ENCODE results near the gene FGF1. TPM values are rescaled to one million over a fixed set of nuclear protein-coding genes. Genes with fewer than 3 reads are reported as not detected.

Gene FGF1
- total and polyA plus RNA-seq, 2 donors = 0.99 to 1.6 TPM

DNA sequence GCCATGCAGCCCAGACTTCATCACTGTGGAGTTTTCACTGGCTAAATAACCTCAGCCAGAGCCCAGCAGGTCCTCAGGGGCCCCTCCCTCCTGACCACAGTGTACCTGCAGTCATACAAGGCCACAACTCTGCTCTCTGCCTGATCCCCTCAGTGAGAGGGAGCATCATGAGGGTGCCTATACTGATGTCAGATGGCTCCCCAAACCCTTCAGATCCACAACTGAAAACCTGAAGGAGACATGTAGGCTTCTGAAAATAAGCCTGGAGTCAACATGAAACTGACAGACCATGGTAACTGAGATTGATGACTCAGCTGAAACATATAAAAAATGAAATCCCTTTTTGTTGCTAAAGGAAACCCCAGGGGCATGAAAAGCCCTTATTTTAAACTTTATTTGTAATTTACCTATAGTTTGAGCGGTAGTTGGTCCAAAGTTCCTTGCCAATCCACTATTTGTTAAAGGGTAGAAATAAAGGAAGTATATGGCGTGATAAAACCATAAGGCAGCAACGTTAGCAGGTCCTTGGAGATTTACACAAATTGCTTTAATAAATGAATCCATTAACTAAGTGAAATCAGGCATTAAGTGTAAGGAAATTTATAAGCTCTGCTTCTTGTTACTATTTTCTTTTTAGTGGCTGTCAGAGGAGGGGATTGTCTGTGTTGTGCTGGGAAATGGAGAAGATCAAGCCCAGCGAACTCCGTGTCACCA is 68.3 kb downstream of the FGF1 start:
- peaks cover 0 to 3% of the 10 kb centered on the region in 2 donors for H3K9me3 ChIP-seq (ENCODE audit: control insufficient read depth in 2 of 2, insufficient read depth in 1 of 2, low read length in 1 of 2)
- peaks cover 0 to 2% of the 10 kb centered on the region in 2 donors for H3K27me3 ChIP-seq (ENCODE audit: control insufficient read depth in 2 of 2, insufficient read depth in 1 of 2, low read length in 1 of 2)
- H3K27ac ChIP-seq (ENCODE audit: low read depth in 1 of 2, low read length in 1 of 2) = no peak overlapping the region
- no peak overlapping the region for H3K4me3 ChIP-seq (ENCODE audit: low read length in 2 of 2)
- DNase-seq (ENCODE audit: low read depth in 6 of 9, low spot score in 9 of 9) = no peak
- peaks cover 0 to 2% of the 10 kb centered on the region in 2 donors for H3K4me1 ChIP-seq (ENCODE audit: control insufficient read depth in 2 of 2, insufficient read depth in 2 of 2, low read length in 2 of 2)
- no peaks in the 10 kb centered on the region for H3K36me3 ChIP-seq (ENCODE audit: control insufficient read depth in 2 of 2, insufficient read depth in 2 of 2, low read length in 1 of 2)
- 92% methylated on average over 5 of the region's 5 CpGs for WGBS

DNA sequence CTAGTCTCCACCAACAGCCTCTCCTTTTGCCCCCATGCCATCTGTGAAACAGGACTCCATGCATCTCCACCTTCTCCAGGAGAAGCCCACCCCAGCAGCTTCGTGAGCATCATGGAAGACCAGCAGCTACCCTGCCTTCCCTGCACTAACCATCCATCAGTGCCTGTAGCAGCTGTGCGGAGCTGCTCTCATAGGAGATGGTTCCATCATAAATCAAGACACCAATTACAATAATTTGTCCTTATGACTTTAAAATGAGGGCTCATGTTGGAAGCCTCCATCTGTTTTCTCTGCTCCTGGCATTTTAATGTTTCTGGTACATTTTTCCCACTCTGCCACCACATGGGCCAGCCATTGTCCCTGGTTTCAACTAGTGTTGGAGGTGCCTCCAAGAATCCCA is 69.9 kb downstream of the FGF1 start:
- H3K27ac ChIP-seq (ENCODE audit: low read depth in 1 of 2, low read length in 1 of 2) = no peak overlapping the region

DNA sequence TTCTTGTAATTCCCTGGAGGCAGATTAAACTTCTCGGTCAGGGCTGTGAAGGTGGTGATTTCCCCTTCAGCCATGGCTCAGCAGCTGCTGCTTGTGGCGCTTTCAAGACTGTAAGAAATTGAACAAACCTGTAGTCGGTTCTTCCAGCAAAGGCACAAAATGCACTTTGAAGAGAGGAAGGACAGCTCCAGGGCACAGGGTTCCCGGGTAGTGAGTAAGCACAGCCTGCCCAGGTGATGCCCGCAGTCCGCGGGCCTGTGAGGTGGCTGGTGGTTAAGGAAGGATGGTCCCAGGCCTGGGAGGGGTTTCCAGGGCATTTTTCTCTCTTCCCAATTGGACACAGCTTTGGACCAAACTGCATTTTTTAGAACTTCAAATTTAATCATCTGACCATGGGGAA is 71.8 kb downstream of the FGF1 start:
- WGBS = 93% methylated on average over 7 of the region's 7 CpGs
- no peak overlapping the region for H3K4me3 ChIP-seq (ENCODE audit: low read length in 2 of 2)
- peaks cover 0 to 2% of the 10 kb centered on the region in 2 donors for H3K27me3 ChIP-seq (ENCODE audit: control insufficient read depth in 2 of 2, insufficient read depth in 1 of 2, low read length in 1 of 2)
- peaks cover 7 to 13% of the 10 kb centered on the region in 2 donors for H3K4me1 ChIP-seq (ENCODE audit: control insufficient read depth in 2 of 2, insufficient read depth in 2 of 2, low read length in 2 of 2)
- no peak for DNase-seq (ENCODE audit: low read depth in 6 of 9, low spot score in 9 of 9)
- H3K36me3 ChIP-seq (ENCODE audit: control insufficient read depth in 2 of 2, insufficient read depth in 2 of 2, low read length in 1 of 2) = no peaks in the 10 kb centered on the region
- no peaks in the 10 kb centered on the region for H3K9me3 ChIP-seq (ENCODE audit: control insufficient read depth in 2 of 2, insufficient read depth in 1 of 2, low read length in 1 of 2)
- no peak overlapping the region for H3K27ac ChIP-seq (ENCODE audit: low read depth in 1 of 2, low read length in 1 of 2)

More for the DNA sequence above, 69.9 kb downstream of the FGF1 start:
- no peak for DNase-seq (ENCODE audit: low read depth in 6 of 9, low spot score in 9 of 9)
- H3K27me3 ChIP-seq (ENCODE audit: control insufficient read depth in 2 of 2, insufficient read depth in 1 of 2, low read length in 1 of 2) = peaks cover 0 to 2% of the 10 kb centered on the region in 2 donors
- peaks cover 7 to 13% of the 10 kb centered on the region in 2 donors for H3K4me1 ChIP-seq (ENCODE audit: control insufficient read depth in 2 of 2, insufficient read depth in 2 of 2, low read length in 2 of 2)
- H3K9me3 ChIP-seq (ENCODE audit: control insufficient read depth in 2 of 2, insufficient read depth in 1 of 2, low read length in 1 of 2) = peaks cover 0 to 3% of the 10 kb centered on the region in 2 donors
- WGBS = 95% methylated on average over 2 of the region's 2 CpGs
- H3K4me3 ChIP-seq (ENCODE audit: low read length in 2 of 2) = no peak overlapping the region
- H3K36me3 ChIP-seq (ENCODE audit: control insufficient read depth in 2 of 2, insufficient read depth in 2 of 2, low read length in 1 of 2) = no peaks in the 10 kb centered on the region

GRCh38 chr5:142613271-142613671 is 72.6 kb downstream of the FGF1 start:
- no peaks in the 10 kb centered on the region for H3K36me3 ChIP-seq (ENCODE audit: control insufficient read depth in 2 of 2, insufficient read depth in 2 of 2, low read length in 1 of 2)
- DNase-seq (ENCODE audit: low read depth in 6 of 9, low spot score in 9 of 9) = no peak
- no peaks in the 10 kb centered on the region for H3K9me3 ChIP-seq (ENCODE audit: control insufficient read depth in 2 of 2, insufficient read depth in 1 of 2, low read length in 1 of 2)
- H3K27ac ChIP-seq (ENCODE audit: low read depth in 1 of 2, low read length in 1 of 2) = no peak overlapping the region
- no peak overlapping the region for H3K4me3 ChIP-seq (ENCODE audit: low read length in 2 of 2)
- 75% methylated on average over 9 of the region's 9 CpGs for whole genome bisulfite sequencing
- H3K4me1 ChIP-seq (ENCODE audit: control insufficient read depth in 2 of 2, insufficient read depth in 2 of 2, low read length in 2 of 2) = peaks cover 7 to 13% of the 10 kb centered on the region in 2 donors
- peaks cover 0 to 2% of the 10 kb centered on the region in 2 donors for H3K27me3 ChIP-seq (ENCODE audit: control insufficient read depth in 2 of 2, insufficient read depth in 1 of 2, low read length in 1 of 2)

- peaks cover 7 to 13% of the 10 kb centered on the region in 2 donors for H3K4me1 ChIP-seq (ENCODE audit: control insufficient read depth in 2 of 2, insufficient read depth in 2 of 2, low read length in 2 of 2)
- no peaks in the 10 kb centered on the region for H3K9me3 ChIP-seq (ENCODE audit: control insufficient read depth in 2 of 2, insufficient read depth in 1 of 2, low read length in 1 of 2)
- peak in 2 of 9 donors; percentile 10 to 55 for DNase-seq (ENCODE audit: low read depth in 6 of 9, low spot score in 9 of 9)
- no peak overlapping the region for H3K27ac ChIP-seq (ENCODE audit: low read depth in 1 of 2, low read length in 1 of 2)
- WGBS = 70% methylated on average over 8 of the region's 8 CpGs
- peaks cover 2% of the 10 kb centered on the region in 2 donors for H3K27me3 ChIP-seq (ENCODE audit: control insufficient read depth in 2 of 2, insufficient read depth in 1 of 2, low read length in 1 of 2)
- no peaks in the 10 kb centered on the region for H3K36me3 ChIP-seq (ENCODE audit: control insufficient read depth in 2 of 2, insufficient read depth in 2 of 2, low read length in 1 of 2)
- H3K4me3 ChIP-seq (ENCODE audit: low read length in 2 of 2) = no peak overlapping the region
These were observed 73.2 kb downstream of the FGF1 start for GRCh38 chr5:142612494-142613270.

DNA sequence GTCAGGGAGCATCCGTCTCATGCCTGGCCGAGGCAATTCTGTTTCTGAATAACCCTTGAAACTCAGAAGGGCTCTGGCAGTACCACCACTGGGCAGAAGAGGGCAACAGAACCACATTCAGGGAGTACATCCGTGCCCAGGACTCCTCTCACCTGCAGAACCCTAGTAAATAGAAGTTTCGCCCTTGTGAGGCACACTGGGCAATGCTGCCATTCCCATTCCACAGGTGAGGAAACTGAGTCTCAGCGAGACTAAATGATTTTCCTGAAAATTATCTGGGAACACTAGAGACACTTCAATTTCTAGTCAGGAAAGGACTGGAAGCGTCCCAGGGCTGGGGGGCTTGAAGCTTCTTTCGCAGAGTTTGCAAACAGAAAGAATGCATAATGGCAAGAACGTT is 74.7 kb downstream of the FGF1 start:
- no peak overlapping the region for H3K27ac ChIP-seq (ENCODE audit: low read depth in 1 of 2, low read length in 1 of 2)
- DNase-seq (ENCODE audit: low read depth in 6 of 9, low spot score in 9 of 9) = peak in 7 of 9 donors; percentile 30 to 68 (median 53)
- no peak overlapping the region for H3K4me3 ChIP-seq (ENCODE audit: low read length in 2 of 2)
- H3K9me3 ChIP-seq (ENCODE audit: control insufficient read depth in 2 of 2, insufficient read depth in 1 of 2, low read length in 1 of 2) = no peaks in the 10 kb centered on the region
- no peaks in the 10 kb centered on the region for H3K36me3 ChIP-seq (ENCODE audit: control insufficient read depth in 2 of 2, insufficient read depth in 2 of 2, low read length in 1 of 2)
- peaks cover 2% of the 10 kb centered on the region in 2 donors for H3K27me3 ChIP-seq (ENCODE audit: control insufficient read depth in 2 of 2, insufficient read depth in 1 of 2, low read length in 1 of 2)
- peaks cover 7 to 11% of the 10 kb centered on the region in 2 donors for H3K4me1 ChIP-seq (ENCODE audit: control insufficient read depth in 2 of 2, insufficient read depth in 2 of 2, low read length in 2 of 2)
- 45% methylated on average over 8 of the region's 8 CpGs for WGBS

- Histone ChIP-seq H3K4me3 (ENCODE audit: low read length in 2 of 2) (no peak overlapping the region), H3K27ac (ENCODE audit: low read depth in 1 of 2, low read length in 1 of 2) (no peak overlapping the region), H3K9me3 (ENCODE audit: control insufficient read depth in 2 of 2, insufficient read depth in 1 of 2, low read length in 1 of 2) (no peaks in the 10 kb centered on the region), H3K36me3 (ENCODE audit: control insufficient read depth in 2 of 2, insufficient read depth in 2 of 2, low read length in 1 of 2) (no peaks in the 10 kb centered on the region), H3K4me1 (ENCODE audit: control insufficient read depth in 2 of 2, insufficient read depth in 2 of 2, low read length in 2 of 2) (peaks cover 7 to 11% of the 10 kb centered on the region in 2 donors), H3K27me3 (ENCODE audit: control insufficient read depth in 2 of 2, insufficient read depth in 1 of 2, low read length in 1 of 2) (peaks cover 2% of the 10 kb centered on the region in 2 donors)
- no peak for DNase-seq (ENCODE audit: low read depth in 6 of 9, low spot score in 9 of 9)
- 91% methylated on average over 6 of the region's 6 CpGs for WGBS
These were observed 75.5 kb downstream of the FGF1 start for GRCh38 chr5:142610176-142611001.

GRCh38 chr5:142609142-142609541 is 76.7 kb downstream of the FGF1 start:
- Histone ChIP-seq H3K36me3 (ENCODE audit: control insufficient read depth in 2 of 2, insufficient read depth in 2 of 2, low read length in 1 of 2) (no peaks in the 10 kb centered on the region), H3K27me3 (ENCODE audit: control insufficient read depth in 2 of 2, insufficient read depth in 1 of 2, low read length in 1 of 2) (peaks cover 2% of the 10 kb centered on the region in 2 donors), H3K9me3 (ENCODE audit: control insufficient read depth in 2 of 2, insufficient read depth in 1 of 2, low read length in 1 of 2) (no peaks in the 10 kb centered on the region), H3K4me1 (ENCODE audit: control insufficient read depth in 2 of 2, insufficient read depth in 2 of 2, low read length in 2 of 2) (peaks cover 7 to 11% of the 10 kb centered on the region in 2 donors), H3K27ac (ENCODE audit: low read depth in 1 of 2, low read length in 1 of 2) (no peak overlapping the region), H3K4me3 (ENCODE audit: low read length in 2 of 2) (no peak overlapping the region)
- DNase-seq (ENCODE audit: low read depth in 6 of 9, low spot score in 9 of 9) = no peak
- WGBS = 95% methylated on average over 6 of the region's 6 CpGs
